DMS53 (cell line): Measurements from ENCODE around the gene KDM6A.
A peak's percentile ranks its signal among the peaks of the same experiment; 100 is the strongest.
"Not testable (repeated sequence)": the region's sequence is repeated elsewhere in the genome, so short reads cannot be mapped to it uniquely, and the experiment has no call there.

Experiments
- DNase-seq: peaks from one replicate; lab custom pipeline; 2025; lab: John Stamatoyannopoulos, UW

The KDM6A gene

DNA sequence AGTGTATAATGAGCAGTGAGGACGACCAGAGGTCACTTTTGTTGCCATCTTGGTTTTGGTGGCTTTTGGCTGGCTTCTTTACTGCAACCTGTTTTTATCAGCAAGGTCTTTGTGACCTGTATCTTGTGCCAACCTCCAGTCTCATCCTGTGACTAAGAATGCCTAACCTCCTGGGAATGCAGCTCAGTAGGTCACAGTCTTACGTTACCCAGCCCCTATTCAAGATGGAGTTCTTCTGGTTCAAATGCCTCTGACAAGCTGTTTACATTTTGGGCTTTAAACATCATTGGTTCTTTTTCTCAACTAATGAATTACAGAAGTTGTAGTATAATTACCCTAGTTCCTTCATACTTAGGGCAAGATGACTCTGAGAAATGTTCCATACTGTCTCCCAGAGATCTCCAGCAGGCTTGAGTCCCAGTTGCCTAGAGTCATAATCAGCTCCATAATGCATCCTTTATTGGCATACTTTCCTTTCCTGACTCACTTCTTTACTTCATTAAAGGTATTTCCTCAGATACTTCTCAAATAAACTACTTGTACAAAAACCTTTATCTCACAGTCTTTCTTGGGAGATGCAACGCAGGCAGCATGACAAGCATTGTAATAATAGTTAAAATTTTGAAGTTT, 136.5 kb downstream of the KDM6A start:
- no peak for DNase-seq

DNA sequence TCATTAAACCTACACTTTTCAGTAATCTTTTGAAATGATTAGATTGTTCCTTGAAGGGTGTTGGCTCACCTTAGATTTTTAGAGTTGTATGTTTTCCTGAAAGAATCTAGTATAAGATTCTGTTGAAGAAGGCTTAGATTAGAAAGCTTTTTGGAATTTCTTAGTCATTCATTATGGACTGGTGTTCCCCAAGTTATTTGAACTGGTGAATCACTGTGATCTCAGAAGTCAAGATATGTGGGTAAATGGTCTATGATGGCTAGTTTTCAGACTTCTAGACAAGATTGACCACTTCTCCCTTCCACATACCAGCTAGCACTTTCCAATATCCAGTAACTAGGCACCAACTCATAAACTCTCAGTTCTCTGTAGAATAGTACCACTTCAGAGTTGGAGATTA, 138.1 kb downstream of the KDM6A start:
- no peak for DNase-seq

DNA sequence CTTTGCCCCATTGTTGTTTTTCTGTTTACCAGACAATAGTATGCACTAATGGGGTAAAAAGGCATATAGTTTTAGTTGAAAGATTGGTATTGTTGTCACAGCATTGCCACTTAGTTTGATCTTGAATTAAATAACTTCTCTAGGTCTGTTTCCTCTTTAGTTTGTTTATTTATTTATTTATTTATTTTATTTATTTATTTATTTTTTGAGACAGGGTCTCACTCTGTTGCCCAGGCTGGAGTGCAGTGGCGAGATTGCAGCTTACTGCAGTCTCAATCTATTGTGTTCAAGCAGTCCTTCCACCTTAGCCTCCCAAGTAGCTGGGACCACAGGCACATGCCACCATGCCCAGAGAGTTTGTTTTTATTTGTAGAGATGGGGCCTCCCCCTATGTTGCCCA, 138.6 kb downstream of the KDM6A start:
- no peak for DNase-seq

DNA sequence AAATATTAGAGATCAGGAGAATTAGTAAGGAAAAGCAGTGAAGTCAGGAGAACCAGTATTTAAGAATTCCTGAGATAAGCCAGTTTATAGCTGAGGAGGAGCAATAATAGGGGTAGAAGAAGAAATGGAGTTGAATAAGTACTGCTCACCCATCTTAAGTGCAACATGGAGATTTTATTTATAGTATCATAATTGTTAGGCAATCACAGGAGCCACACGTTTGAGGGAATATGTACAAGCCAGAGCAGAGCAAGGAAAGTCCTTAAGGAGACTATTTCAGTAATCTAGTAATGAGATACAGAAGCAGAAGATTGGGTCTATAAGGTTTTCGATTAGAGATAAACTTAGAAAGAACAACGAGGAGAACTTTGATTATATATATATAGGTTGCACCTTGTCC, 145.0 kb downstream of the KDM6A start:
- DNase-seq, result no peak

GRCh38 chrX:45022150-45022549, 149.2 kb downstream of the KDM6A start:
- no peak for DNase-seq

- no peak for DNase-seq
Observed at GRCh38 chrX:45024501-45024900, 151.5 kb downstream of the KDM6A start.

DNA sequence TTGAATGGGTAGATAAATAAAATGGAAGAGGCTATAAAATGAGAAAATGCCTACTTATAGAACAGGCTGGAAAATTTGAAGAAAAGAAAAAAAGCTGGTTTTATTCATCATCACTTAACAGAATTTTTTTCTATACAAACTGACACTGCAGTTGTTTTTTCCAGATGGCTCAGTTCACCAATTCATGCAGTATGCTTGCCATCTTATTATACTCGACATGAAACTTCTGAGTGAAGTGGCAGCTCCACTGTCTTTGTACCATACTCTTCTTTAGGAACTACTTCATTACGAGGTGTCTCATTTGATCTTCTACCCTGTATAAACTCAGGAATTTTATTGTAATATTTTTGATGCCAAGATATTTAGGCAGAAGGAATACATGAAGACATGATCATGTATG, 153.0 kb downstream of the KDM6A start:
- DNase-seq, result no peak

DNA sequence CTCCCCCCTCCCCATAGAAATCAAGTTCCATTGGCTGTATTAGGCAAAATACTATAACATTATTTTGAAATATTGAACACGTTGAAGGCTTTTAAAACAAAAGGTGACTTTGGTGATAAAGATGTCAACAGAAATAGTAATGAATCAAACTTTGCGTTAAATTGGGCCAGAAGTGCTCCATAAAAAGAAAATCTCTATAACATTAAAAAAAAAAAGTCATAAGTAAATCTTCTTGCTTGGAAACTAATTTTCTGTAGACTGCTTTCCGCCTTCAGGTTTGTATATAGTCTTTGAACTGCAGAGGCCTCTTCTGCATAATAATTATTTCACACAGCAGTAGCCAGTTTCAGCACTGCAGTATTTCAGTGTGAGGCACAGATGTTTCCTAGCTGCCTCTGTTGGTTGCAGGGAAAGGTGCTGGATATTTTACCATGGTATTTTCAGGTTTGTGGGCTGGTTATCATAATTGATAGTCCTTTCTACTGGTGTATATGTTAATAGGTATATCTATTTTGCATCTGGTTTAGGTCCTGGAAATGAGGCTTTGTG, 158.9 kb downstream of the KDM6A start:
- no peak for DNase-seq

DNA sequence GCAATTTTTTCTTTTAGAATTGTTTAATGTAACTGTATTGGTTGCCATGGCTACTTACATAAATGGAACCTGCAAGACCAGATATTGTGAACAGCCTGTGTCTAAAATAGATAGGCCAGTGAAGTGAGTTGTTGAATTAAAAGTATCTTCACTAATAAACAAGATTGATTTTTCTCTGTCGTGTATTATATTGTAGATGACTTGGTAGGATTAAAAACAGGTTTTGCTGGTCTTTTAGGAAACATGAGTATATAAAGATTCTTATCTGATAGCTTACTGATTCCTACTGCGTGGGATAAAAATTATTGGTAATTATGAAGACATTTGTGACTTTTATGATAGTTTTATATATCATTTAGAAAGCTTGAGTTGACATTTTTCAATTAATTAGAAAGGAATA, 162.1 kb downstream of the KDM6A start:
- no peak for DNase-seq

- no peak for DNase-seq
Observed at GRCh38 chrX:45036161-45036560, 163.2 kb downstream of the KDM6A start.

DNA sequence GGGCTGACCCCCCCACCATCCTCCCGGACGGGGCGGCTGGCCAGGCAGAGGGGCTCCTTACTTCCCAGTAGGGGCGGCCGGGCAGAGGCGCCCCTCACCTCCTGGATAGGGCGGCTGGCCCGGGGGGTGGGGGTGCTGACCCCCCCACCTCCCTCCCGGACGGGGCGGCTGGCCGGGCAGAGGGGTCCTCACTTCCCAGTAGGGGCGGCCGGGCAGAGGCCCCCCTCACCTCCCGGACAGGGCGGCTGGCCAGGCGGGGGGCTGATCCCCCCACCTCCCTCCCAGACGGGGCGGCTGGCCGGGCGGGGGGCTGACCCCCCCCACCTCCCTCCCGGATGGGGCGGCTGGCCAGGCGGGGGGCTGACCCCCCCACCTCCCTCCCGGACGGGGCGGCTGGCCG, 167.1 kb downstream of the KDM6A start:
- not testable (repeated sequence) for DNase-seq

DNA sequence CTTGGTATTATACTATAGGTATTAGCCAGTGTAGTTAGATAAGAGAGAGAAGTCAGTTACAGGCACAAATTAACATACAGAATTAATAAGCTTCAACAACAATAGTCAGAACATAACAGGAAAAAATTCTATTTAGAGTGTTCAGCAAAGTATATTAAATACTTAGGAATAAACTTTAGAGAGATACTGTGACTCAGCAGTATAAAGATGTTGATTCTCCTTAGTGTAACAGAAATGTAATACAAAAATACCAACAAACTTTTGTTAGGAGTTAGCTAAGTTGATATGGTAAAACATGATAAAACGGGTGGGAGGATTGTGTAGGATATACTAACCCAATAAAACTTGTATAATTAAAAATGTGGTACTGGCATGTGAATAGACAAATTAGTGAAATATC, 173.4 kb downstream of the KDM6A start:
- no peak for DNase-seq

GRCh38 chrX:45050558-45050957, 177.6 kb downstream of the KDM6A start:
- DNase-seq, result peak; percentile 1

GRCh38 chrX:45056428-45057145, 183.6 kb downstream of the KDM6A start:
- no peak for DNase-seq

GRCh38 chrX:45059906-45060305, 186.9 kb downstream of the KDM6A start:
- DNase-seq, result not testable (repeated sequence)

DNA sequence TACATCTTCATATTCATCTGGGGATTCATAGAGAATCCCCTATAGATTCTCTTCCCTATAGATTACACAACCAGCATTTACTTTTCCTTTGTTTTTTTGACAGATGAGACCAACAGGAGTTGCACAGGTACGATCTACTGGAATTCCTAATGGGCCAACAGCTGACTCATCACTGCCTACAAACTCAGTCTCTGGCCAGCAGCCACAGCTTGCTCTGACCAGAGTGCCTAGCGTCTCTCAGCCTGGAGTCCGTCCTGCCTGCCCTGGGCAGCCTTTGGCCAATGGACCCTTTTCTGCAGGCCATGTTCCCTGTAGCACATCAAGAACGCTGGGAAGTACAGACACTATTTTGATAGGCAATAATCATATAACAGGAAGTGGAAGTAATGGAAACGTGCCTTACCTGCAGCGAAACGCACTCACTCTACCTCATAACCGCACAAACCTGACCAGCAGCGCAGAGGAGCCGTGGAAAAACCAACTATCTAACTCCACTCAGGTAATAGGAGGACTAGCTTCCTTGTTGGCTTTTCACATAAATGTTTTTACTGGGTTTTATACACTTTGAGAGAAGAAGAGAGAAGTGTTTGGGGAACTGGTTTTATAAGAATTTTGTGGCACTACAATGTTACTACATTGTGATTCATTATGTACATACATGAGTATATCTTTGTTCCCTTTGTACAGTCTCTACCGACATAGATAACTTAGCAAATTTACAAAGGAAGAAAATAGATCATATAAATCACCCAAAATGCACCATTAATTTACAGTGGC, 190.5 kb downstream of the KDM6A start:
- no peak for DNase-seq

GRCh38 chrX:45068569-45068968, 195.6 kb downstream of the KDM6A start:
- no peak for DNase-seq

DNA sequence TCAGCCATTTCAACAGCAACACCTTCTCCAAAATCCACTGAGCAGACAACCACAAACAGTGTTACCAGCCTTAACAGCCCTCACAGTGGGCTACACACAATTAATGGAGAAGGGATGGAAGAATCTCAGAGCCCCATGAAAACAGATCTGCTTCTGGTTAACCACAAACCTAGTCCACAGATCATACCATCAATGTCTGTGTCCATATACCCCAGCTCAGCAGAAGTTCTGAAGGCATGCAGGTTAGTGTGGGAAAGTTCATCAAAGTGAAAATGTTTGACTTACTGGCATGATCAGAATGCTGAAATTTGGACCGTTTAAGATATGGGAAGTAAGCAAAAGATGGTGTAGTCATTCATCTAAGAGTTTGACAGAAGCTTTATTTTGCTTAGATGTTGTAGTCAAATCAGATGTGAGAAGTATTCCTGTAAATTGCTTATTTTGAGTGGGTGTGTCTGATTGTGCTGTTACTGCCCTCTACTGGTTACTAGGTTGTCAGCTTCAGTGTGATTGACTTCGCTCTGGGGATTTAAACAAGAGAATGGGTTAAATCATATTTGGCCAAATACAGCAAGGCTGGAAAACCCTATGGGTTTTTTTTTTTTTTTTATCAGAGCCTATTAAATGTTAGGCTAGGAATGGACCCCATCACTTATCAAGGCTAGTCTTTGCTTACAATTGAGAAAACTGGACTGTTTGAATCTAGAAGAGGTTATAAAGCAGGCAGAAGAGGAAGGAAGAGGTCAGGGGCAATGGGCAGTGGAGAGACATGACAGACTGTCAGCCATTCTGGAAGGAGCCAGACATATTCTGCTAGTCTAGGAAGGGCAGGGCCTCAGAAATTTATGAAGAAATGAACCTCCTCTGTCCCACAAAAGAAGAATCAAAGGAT, 197.4 kb downstream of the KDM6A start:
- peak; percentile 61 for DNase-seq

DNA sequence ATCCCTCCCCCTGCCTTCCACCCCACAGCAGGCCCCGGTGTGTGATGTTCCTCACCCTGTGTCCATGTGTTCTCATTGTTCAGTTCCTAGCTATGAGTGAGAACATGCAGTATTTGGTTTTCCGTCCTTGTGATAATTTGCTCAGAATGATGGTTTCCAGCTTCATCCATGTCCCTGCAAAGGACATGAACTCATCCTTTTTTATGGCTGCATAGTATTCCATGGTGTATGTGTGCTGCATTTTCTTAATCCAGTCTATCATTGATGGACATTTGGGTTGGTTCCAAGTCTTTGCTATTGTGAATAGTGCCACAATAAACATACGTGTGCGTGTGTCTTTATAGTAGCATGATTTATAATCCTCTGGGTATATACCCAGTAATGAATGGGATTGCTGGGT, 200.0 kb downstream of the KDM6A start:
- DNase-seq, result not testable (repeated sequence)

DNA sequence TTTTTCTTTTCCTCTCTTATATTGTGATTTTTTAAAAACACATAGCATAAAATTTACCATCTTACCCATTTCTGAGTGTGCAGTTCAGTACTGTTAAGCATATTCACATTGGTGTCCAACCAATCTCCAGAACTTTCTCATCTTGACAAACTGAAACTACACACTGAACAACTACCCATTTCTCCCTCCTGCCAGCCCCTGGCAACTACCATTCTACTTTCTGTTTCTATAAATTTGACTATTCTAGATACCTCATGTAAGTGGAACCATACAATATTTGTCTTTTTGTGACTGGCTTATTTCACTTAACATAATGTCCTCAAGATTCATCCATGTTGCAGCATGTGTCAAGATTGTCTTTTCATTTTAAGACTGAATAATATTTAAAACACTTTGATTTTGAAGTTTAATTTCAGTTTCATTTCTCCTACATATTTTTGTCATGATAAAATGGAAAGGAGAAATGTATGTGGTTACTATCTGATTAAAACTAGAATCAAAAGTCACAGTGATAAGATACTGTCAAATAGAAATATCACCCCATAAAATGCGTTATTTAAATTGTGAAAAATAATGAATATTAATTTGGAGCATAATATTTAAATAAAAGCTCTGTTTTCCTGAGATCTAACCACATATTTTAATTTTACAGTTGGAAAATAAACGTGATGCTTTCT, 204.9 kb downstream of the KDM6A start:
- no peak for DNase-seq

GRCh38 chrX:45083314-45083713, 210.3 kb downstream of the KDM6A start:
- no peak for DNase-seq
